Loucy (cell line): ENCODE data around the gene PSMA2.

Experiments used
- H2AFZ ChIP-seq: fragments of 200-600 bp; sonication (generic); 2 replicates; pipeline ENCODE4 v1.6.0; 2016; ENCODE audit warnings: antibody characterized with exemption, mild to moderate bottlenecking, low read length, moderate library complexity
- H3F3A ChIP-seq: fragments of 200-600 bp; 2 replicates; pipeline ENCODE4 v1.6.0; 2016; ENCODE audit warnings: antibody characterized with exemption, low read depth, mild to moderate bottlenecking
- H3K27me3 ChIP-seq: fragments of 200-600 bp; sonication (generic); 2 replicates; pipeline ENCODE4 v1.6.1; 2014; ENCODE audit warnings: low read length, mild to moderate bottlenecking; ENCODE audit not compliant: insufficient read depth, poor library complexity, severe bottlenecking
- H3K36me3 ChIP-seq: fragments of 200-600 bp; sonication (generic); 2 replicates; pipeline ENCODE4 v1.6.1; 2016; ENCODE audit warnings: low read length; ENCODE audit not compliant: insufficient read depth
- H3K4me1 ChIP-seq: fragments of 200-600 bp; sonication (generic); 2 replicates; pipeline ENCODE4 v1.5.1; 2014; ENCODE audit warnings: low read length, mild to moderate bottlenecking; ENCODE audit not compliant: insufficient read depth, poor library complexity, severe bottlenecking
- H3K4me2 ChIP-seq: fragments of 200-600 bp; sonication (generic); 2 replicates; pipeline ENCODE4 v1.6.0; 2014; ENCODE audit warnings: antibody characterized with exemption, low read length, low read depth, mild to moderate bottlenecking; ENCODE audit not compliant: poor library complexity, severe bottlenecking
- H3K4me3 ChIP-seq: fragments of 200-600 bp; sonication (generic); 2 replicates; pipeline ENCODE4 v1.5.1; 2014; ENCODE audit warnings: low read length, mild to moderate bottlenecking, mixed read lengths; ENCODE audit not compliant: poor library complexity, severe bottlenecking
- H3K79me2 ChIP-seq: fragments of 200-600 bp; sonication (generic); 2 replicates; pipeline ENCODE4 v1.6.1; 2014; ENCODE audit warnings: low read length; ENCODE audit not compliant: insufficient read depth
- H3K9ac ChIP-seq: fragments of 200-600 bp; sonication (generic); 2 replicates; pipeline ENCODE4 v1.6.0; 2014; ENCODE audit warnings: mild to moderate bottlenecking, low read depth, low read length, moderate library complexity; ENCODE audit not compliant: poor library complexity, severe bottlenecking
- H3K9me2 ChIP-seq: fragments of 200-600 bp; sonication (generic); replicated peaks from 2 replicates; pipeline ENCODE4 v1.6.1; 2016; ENCODE audit warnings: low read depth, low read length, mixed read lengths
- H3K9me3 ChIP-seq: fragments of 200-600 bp; sonication (generic); 2 replicates; pipeline ENCODE4 v1.6.1; 2014; ENCODE audit warnings: mild to moderate bottlenecking, antibody characterized with exemption, low read length, low read depth; ENCODE audit not compliant: insufficient read depth
- H4K20me1 ChIP-seq: fragments of 200-600 bp; sonication (generic); 2 replicates; pipeline ENCODE4 v1.6.0; 2014; ENCODE audit warnings: antibody characterized with exemption, low read length, mild to moderate bottlenecking; ENCODE audit not compliant: insufficient read depth, poor library complexity, severe bottlenecking
- EZH2phosphoT487 ChIP-seq: fragments of 200-600 bp; IDR thresholded peaks from 2 replicates; pipeline ENCODE4 v1.6.1; 2018; ENCODE audit warnings: antibody characterized with exemption, mild to moderate bottlenecking, moderate library complexity, borderline replicate concordance
- TF ChIP-seq, protein P1 (sequence below): fragments of 200-600 bp; sonication (generic); conservative IDR thresholded peaks from 2 replicates; pipeline ENCODE4 v1.5.1; 2014; ENCODE audit warnings: mild to moderate bottlenecking, antibody characterized with exemption, low read length

The PSMA2 gene

DNA sequence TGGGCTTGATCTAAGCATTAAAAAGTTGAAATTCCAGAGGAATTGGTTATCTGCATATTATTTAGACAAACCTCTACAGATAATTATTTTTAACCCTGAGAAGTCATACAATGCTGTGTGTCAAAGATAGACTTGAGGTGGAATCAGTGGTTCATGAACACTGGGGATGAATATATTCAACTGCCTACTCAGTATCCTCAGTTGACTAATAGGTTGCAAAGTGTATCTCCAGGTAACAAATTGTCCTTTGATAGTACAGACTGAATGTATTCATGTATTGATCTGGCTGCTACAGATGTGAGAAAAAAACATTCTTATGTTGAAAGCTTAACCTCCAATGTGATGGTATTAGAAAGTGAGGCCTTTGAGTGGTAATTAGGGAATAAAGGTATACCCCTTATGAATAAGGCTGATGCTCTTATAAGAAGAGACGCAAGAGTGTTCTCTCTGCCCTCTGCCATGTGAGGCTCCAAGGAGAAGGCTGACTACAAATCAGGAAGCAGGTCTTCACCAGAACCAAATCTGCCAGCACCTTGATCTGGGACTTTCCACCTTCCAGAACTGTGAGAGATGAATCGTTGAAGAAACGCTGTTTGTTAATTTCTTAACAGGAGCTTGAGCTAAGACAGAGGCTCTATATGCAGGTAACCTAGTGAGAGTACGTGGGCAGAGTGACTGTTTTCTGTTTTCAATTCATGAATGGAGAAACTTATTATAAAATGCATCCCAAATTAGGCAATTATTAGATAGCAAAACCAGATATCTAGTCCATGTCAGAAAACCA is 7.7 kb upstream of the PSMA2 start:
- H3K79me2 ChIP-seq = peaks cover 19% of the 10 kb centered on the region
- peaks cover 11% of the 10 kb centered on the region for H4K20me1 ChIP-seq
- no peak overlapping the region for H3K9ac ChIP-seq
- H3K4me1 ChIP-seq = peaks cover 13% of the 10 kb centered on the region
- no peaks in the 10 kb centered on the region for H3F3A ChIP-seq
- TF ChIP-seq, protein P1, sequence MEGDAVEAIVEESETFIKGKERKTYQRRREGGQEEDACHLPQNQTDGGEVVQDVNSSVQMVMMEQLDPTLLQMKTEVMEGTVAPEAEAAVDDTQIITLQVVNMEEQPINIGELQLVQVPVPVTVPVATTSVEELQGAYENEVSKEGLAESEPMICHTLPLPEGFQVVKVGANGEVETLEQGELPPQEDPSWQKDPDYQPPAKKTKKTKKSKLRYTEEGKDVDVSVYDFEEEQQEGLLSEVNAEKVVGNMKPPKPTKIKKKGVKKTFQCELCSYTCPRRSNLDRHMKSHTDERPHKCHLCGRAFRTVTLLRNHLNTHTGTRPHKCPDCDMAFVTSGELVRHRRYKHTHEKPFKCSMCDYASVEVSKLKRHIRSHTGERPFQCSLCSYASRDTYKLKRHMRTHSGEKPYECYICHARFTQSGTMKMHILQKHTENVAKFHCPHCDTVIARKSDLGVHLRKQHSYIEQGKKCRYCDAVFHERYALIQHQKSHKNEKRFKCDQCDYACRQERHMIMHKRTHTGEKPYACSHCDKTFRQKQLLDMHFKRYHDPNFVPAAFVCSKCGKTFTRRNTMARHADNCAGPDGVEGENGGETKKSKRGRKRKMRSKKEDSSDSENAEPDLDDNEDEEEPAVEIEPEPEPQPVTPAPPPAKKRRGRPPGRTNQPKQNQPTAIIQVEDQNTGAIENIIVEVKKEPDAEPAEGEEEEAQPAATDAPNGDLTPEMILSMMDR = no peak
- no peak overlapping the region for H3K4me3 ChIP-seq
- H3K9me2 ChIP-seq = no peaks in the 10 kb centered on the region
- no peak overlapping the region for H3K4me2 ChIP-seq
- no peaks in the 10 kb centered on the region for H3K27me3 ChIP-seq
- H3K36me3 ChIP-seq = peaks cover 14% of the 10 kb centered on the region; the same call in 1 of the 2 replicates
- no peak overlapping the region for H2AFZ ChIP-seq
- H3K9me3 ChIP-seq = no peaks in the 10 kb centered on the region

DNA sequence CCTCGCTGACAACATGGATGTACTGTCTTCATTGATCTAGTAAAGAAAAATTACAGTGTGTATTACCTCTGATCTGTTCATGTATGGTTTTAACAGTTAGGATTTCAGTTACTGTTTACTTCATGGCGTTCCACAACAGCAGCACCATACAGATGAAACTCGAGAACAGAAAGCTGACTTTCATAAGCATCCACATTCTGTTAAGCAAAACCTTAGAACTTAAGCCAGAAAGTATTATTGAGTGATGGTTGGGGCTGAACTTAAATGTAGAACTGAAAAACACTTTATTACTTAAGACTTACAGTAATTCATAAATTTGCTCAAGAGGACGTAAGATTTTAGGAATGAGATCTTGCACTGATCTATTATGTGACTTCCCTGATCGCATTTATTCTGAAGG is 3.9 kb upstream of the PSMA2 start:
- no peaks in the 10 kb centered on the region for H3K27me3 ChIP-seq
- H3K9me2 ChIP-seq = no peaks in the 10 kb centered on the region
- peak overlapping the region; percentile 90 for H3K4me3 ChIP-seq
- no peak overlapping the region for H2AFZ ChIP-seq
- peaks cover 55% of the 10 kb centered on the region for H3K79me2 ChIP-seq
- H3K9me3 ChIP-seq = no peaks in the 10 kb centered on the region
- H4K20me1 ChIP-seq = peaks cover 23% of the 10 kb centered on the region
- no peaks in the 10 kb centered on the region for H3F3A ChIP-seq
- peak overlapping the region; percentile 17 for H3K9ac ChIP-seq
- peaks cover 14% of the 10 kb centered on the region; the same call in 1 of the 2 replicates for H3K36me3 ChIP-seq
- peaks cover 33% of the 10 kb centered on the region for H3K4me1 ChIP-seq
- H3K4me2 ChIP-seq = peak overlapping the region; percentile 94
- TF ChIP-seq, protein P1 = no peak
- TF ChIP-seq EZH2phosphoT487 = no peak

DNA sequence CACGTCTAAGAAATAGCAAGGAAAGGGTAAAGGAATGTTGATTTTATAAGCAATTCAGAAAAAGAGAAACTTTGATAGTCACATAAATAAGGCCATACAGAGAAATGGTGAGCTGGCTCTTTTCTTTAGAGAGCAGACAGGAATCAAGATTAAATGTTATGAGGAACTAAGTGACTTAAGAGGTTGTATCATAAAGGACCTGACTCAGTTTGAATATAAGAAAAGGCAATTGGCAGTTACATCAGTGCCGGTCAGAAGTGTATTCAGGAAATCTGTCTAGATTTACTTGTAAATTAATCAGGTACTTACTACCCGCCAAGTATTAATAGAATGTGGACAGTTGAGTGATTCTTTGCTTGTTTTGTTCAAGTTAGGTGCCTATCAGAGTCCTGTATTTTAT is 2.3 kb upstream of the PSMA2 start:
- Histone ChIP-seq H3K79me2 (peaks cover 71% of the 10 kb centered on the region), H3K9me2 (no peaks in the 10 kb centered on the region), H3K27me3 (no peaks in the 10 kb centered on the region), H3K9ac (peak overlapping the region; percentile 30), H2AFZ (no peak overlapping the region), H4K20me1 (peaks cover 39% of the 10 kb centered on the region), H3K9me3 (no peaks in the 10 kb centered on the region), H3K4me2 (peak overlapping the region; percentile 94), H3K36me3 (peaks cover 14% of the 10 kb centered on the region; the same call in 1 of the 2 replicates), H3K4me3 (peak overlapping the region; percentile 90), H3F3A (no peaks in the 10 kb centered on the region), H3K4me1 (peaks cover 46% of the 10 kb centered on the region)
- TF ChIP-seq EZH2phosphoT487 = no peak
- TF ChIP-seq, protein P1 = no peak
